HepG2 (cell line): ENCODE results near the gene MRGPRF.

ENCODE experiments used
- E2F5 ChIP-seq: sonication (generic); formaldehyde crosslinking; conservative IDR thresholded peaks from 2 replicates; pipeline ENCODE4 v1.4.0; 2020; ENCODE audit warnings: missing genetic modification reagents
- FOSL2 ChIP-seq: sonication (generic); formaldehyde crosslinking; IDR thresholded peaks from 2 replicates; pipeline ENCODE4 v1.4.0; 2020; ENCODE audit warnings: missing genetic modification reagents
- HDAC2 ChIP-seq: sonication (generic); formaldehyde crosslinking; IDR thresholded peaks from 2 replicates; pipeline ENCODE4 v1.4.0; 2020; ENCODE audit warnings: missing genetic modification reagents
- HNRNPK ChIP-seq: fragments of 200-400 bp; formaldehyde crosslinking; IDR thresholded peaks from 2 replicates; pipeline ENCODE4 v1.6.1; 2018; ENCODE audit warnings: low read length, low read depth, moderate library complexity, mild to moderate bottlenecking; ENCODE audit not compliant: poor library complexity, severe bottlenecking
- JUND ChIP-seq: sonication (generic); formaldehyde crosslinking; IDR thresholded peaks from 2 replicates; pipeline ENCODE4 v1.8.0; 2022; ENCODE audit warnings: mild to moderate bottlenecking, missing genetic modification reagents
- MYC ChIP-seq: sonication (generic); formaldehyde crosslinking; IDR thresholded peaks from 2 replicates; pipeline ENCODE4 v1.9.0; 2021; ENCODE audit warnings: missing genetic modification reagents, borderline replicate concordance
- RARG ChIP-seq: sonication (generic); formaldehyde crosslinking; IDR thresholded peaks from 2 replicates; pipeline ENCODE4 v1.4.0; 2020; ENCODE audit warnings: low read depth, mild to moderate bottlenecking, missing genetic modification reagents
- SKI ChIP-seq: fragments of 450-650 bp; IDR thresholded peaks from one replicate; pipeline ENCODE4 v1.6.1; 2018; ENCODE audit warnings: mild to moderate bottlenecking; ENCODE audit not compliant: partially characterized antibody
- TCF7L2 ChIP-seq: IDR thresholded peaks from 2 replicates; pipeline ENCODE4 v1.6.1; 2011; ENCODE audit warnings: mild to moderate bottlenecking, low read depth, low read length, moderate library complexity
- ZNF274 ChIP-seq: sonication (generic); formaldehyde crosslinking; IDR thresholded peaks from 2 replicates; pipeline ENCODE4 v1.5.1; 2020; ENCODE audit warnings: mild to moderate bottlenecking, missing genetic modification reagents
- ZNF280B ChIP-seq: sonication (generic); formaldehyde crosslinking; IDR thresholded peaks from 2 replicates; pipeline ENCODE4 v1.5.0; 2020; ENCODE audit warnings: missing genetic modification reagents, mild to moderate bottlenecking, borderline replicate concordance
- ZNF670 ChIP-seq: sonication (generic); formaldehyde crosslinking; IDR thresholded peaks from 2 replicates; pipeline ENCODE4 v1.8.0; 2022; ENCODE audit warnings: mild to moderate bottlenecking, missing genetic modification reagents, borderline replicate concordance
- TF ChIP-seq, protein P1 (sequence below): sonication (generic); formaldehyde crosslinking; IDR thresholded peaks from 2 replicates; pipeline ENCODE4 v1.5.0; 2020; ENCODE audit warnings: missing genetic modification reagents, mild to moderate bottlenecking, borderline replicate concordance
- TF ChIP-seq, protein P2 (sequence below): sonication (generic); formaldehyde crosslinking; IDR thresholded peaks from 2 replicates; pipeline ENCODE4 v1.5.1; 2020; ENCODE audit warnings: missing genetic modification reagents, mild to moderate bottlenecking, borderline replicate concordance

GRCh38 chr11:68974421-68975194, 38.4 kb downstream of the MRGPRF start:
- TF ChIP-seq RARG (CRISPR knock-in tag) = no peak
- TF ChIP-seq MYC = no peak
- no peak for TF ChIP-seq SKI
- TF ChIP-seq HDAC2 (CRISPR knock-in tag) = no peak
- no peak for TF ChIP-seq ZNF670 (CRISPR knock-in tag)
- no peak for TF ChIP-seq ZNF280B (CRISPR knock-in tag)
- TF ChIP-seq, protein P1, sequence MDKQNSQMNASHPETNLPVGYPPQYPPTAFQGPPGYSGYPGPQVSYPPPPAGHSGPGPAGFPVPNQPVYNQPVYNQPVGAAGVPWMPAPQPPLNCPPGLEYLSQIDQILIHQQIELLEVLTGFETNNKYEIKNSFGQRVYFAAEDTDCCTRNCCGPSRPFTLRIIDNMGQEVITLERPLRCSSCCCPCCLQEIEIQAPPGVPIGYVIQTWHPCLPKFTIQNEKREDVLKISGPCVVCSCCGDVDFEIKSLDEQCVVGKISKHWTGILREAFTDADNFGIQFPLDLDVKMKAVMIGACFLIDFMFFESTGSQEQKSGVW (CRISPR knock-in tag) = no peak
- TF ChIP-seq HNRNPK = no peak
- TF ChIP-seq E2F5 (CRISPR knock-in tag) = no peak
- no peak for TF ChIP-seq ZNF274 (CRISPR knock-in tag)
- no peak for TF ChIP-seq TCF7L2
- no peak for TF ChIP-seq FOSL2 (CRISPR knock-in tag)
- TF ChIP-seq JUND (CRISPR knock-in tag) = no peak
- TF ChIP-seq, protein P2, sequence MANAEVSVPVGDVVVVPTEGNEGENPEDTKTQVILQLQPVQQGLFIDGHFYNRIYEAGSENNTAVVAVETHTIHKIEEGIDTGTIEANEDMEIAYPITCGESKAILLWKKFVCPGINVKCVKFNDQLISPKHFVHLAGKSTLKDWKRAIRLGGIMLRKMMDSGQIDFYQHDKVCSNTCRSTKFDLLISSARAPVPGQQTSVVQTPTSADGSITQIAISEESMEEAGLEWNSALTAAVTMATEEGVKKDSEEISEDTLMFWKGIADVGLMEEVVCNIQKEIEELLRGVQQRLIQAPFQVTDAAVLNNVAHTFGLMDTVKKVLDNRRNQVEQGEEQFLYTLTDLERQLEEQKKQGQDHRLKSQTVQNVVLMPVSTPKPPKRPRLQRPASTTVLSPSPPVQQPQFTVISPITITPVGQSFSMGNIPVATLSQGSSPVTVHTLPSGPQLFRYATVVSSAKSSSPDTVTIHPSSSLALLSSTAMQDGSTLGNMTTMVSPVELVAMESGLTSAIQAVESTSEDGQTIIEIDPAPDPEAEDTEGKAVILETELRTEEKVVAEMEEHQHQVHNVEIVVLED (CRISPR knock-in tag) = no peak
